GM18511 (cell line): ENCODE measurements around the gene ZNF638.
"Not testable (repeated sequence)": the region's sequence is repeated elsewhere in the genome, so short reads cannot be mapped to it uniquely, and the experiment has no call there.

Experiments
- ATAC-seq: cut with Tn5 transposase; IDR thresholded peaks from one replicate; pipeline ENCODE4 v1.9.1; 2021; ENCODE audit warnings: mild to moderate bottlenecking, moderate library complexity; ENCODE audit not compliant: unreplicated experiment

Gene ZNF638

GRCh38 chr2:71395471-71395870, 63.9 kb downstream of the ZNF638 start:
- no peak for ATAC-seq

- no peak for ATAC-seq
Measured at GRCh38 chr2:71402427-71402826, 70.8 kb downstream of the ZNF638 start.

GRCh38 chr2:71409611-71410010, 78.0 kb downstream of the ZNF638 start:
- no peak for ATAC-seq

GRCh38 chr2:71410696-71411095, 79.1 kb downstream of the ZNF638 start:
- no peak for ATAC-seq

- not testable (repeated sequence) for ATAC-seq
Measured at GRCh38 chr2:71416866-71417265, 85.3 kb downstream of the ZNF638 start.

- no peak for ATAC-seq
Measured at GRCh38 chr2:71417300-71418202, 86.0 kb downstream of the ZNF638 start.

GRCh38 chr2:71419145-71419544, 87.6 kb downstream of the ZNF638 start:
- ATAC-seq = no peak

GRCh38 chr2:71419976-71420375, 88.4 kb downstream of the ZNF638 start:
- ATAC-seq = no peak

- ATAC-seq = no peak
Measured at GRCh38 chr2:71422786-71423185, 91.2 kb downstream of the ZNF638 start.

GRCh38 chr2:71423817-71424420, 92.3 kb downstream of the ZNF638 start:
- ATAC-seq = no peak

GRCh38 chr2:71426721-71427120, 95.1 kb downstream of the ZNF638 start:
- no peak for ATAC-seq

- no peak for ATAC-seq
Measured at GRCh38 chr2:71428472-71429383, 97.1 kb downstream of the ZNF638 start.

GRCh38 chr2:71445142-71445541, 113.6 kb downstream of the ZNF638 start:
- not testable (repeated sequence) for ATAC-seq

- no peak for ATAC-seq
Measured at GRCh38 chr2:71446505-71446904, 114.9 kb downstream of the ZNF638 start.

- ATAC-seq = no peak
Measured at GRCh38 chr2:71449343-71449742, 117.8 kb downstream of the ZNF638 start.

- no peak for ATAC-seq
Measured at GRCh38 chr2:71451705-71452104, 120.1 kb downstream of the ZNF638 start.

GRCh38 chr2:71452565-71452964, 121.0 kb downstream of the ZNF638 start:
- no peak for ATAC-seq

- ATAC-seq = no peak
Measured at GRCh38 chr2:71453404-71454220, 122.0 kb downstream of the ZNF638 start, which contains the start of gene DYSF. Gene DYSF, plus strand, starts transcription at chr2:71453561.

- ATAC-seq = no peak
Measured at GRCh38 chr2:71454221-71455010, 122.8 kb downstream of the ZNF638 start.
